Upper lobe of left lung (tissue), 6 donors: ENCODE results near the gene FAXC. TPM values are rescaled to one million over a fixed set of nuclear protein-coding genes. Genes with fewer than 3 reads are reported as not detected.
A peak's percentile ranks its signal among the peaks of the same experiment; 100 is the strongest.

Experiments
- ATAC-seq, 2 donors: fragments of 200-7000 bp; cut with Tn5 transposase; one replicate each; pipeline ENCODE4 v1.9.1; 2022; ENCODE audit warnings: mild to moderate bottlenecking in 2 of 2, moderate library complexity in 2 of 2; ENCODE audit not compliant: low FRiP score in 2 of 2
- DNase-seq, 2 donors: peaks; one replicate each; pipeline ENCODE4 v3.0.0-alpha.2; 2019 to 2020
- H3K27ac ChIP-seq, 4 donors: fragments of 200-600 bp; sonication (generic); one replicate each; pipeline ENCODE4 v1.5.1; 2016 to 2019
- H3K27me3 ChIP-seq, 4 donors: fragments of 200-600 bp; sonication (generic); one replicate each; pipeline ENCODE4 v1.5.1; 2017 to 2019
- H3K36me3 ChIP-seq, 4 donors: fragments of 200-600 bp; sonication (generic); one replicate each; pipeline ENCODE4 v1.5.1; 2016 to 2019
- H3K4me1 ChIP-seq, 4 donors: fragments of 200-600 bp; sonication (generic); one replicate each; pipeline ENCODE4 v1.5.1; 2018 to 2019
- H3K4me3 ChIP-seq, 4 donors: fragments of 200-600 bp; sonication (generic); one replicate each; pipeline ENCODE4 v1.5.1; 2017 to 2019; ENCODE audit warnings: mild to moderate bottlenecking in 2 of 4, moderate library complexity in 1 of 4
- H3K9me3 ChIP-seq, 4 donors: fragments of 200-600 bp; sonication (generic); one replicate each; pipeline ENCODE4 v1.5.1; 2018 to 2019
- EP300 ChIP-seq, 4 donors: sonication (generic); formaldehyde crosslinking; IDR thresholded peaks; one replicate each; pipeline ENCODE4 v1.5.1; 2017; ENCODE audit warnings: antibody characterized with exemption in 4 of 4, control low read depth in 2 of 4
- POLR2A ChIP-seq, 4 donors: fragments of 450-650 bp; IDR thresholded peaks; one replicate each; pipeline ENCODE4 v1.5.1; 2016 to 2017; ENCODE audit warnings: antibody characterized with exemption in 4 of 4, mild to moderate bottlenecking in 2 of 4
- POLR2AphosphoS5 ChIP-seq, 2 donors: sonication (generic); formaldehyde crosslinking; IDR thresholded peaks; one replicate each; pipeline ENCODE4 v1.5.1; 2017; ENCODE audit warnings: antibody characterized with exemption in 2 of 2
- WGBS, 2 donors: methylation state at CpG; one replicate each; pipeline ENCODE4 v1.1.5; 2017 to 2018; 5-methylcytosine and 5-hydroxymethylcytosine counted together
- total RNA-seq, 6 donors: library from RNA; depleted of rRNA in 4 of 6; stranded (reverse); fragments of >200 nt in 4 of 6; gene quantifications; one replicate each; pipeline versions ENCODE4 v1.1.0 to v1.2.1, GENCODE V29; 2016 to 2021
- TF ChIP-seq, protein P1 (sequence below), 6 experiments: fragments of 450-650 bp in 4 of 6; fragments of 200-600 bp in 2 of 6; sonication (generic) in 2 of 6; IDR thresholded peaks; one replicate each; pipeline ENCODE4 v1.5.1; 2016 to 2019; ENCODE audit warnings: antibody characterized with exemption in 6 of 6
- donor health status: DM: no; HTN: no; CAD: no; lungs with moderate emphysema.
- donor health status: DM: no; HTN: yes; CAD: no; lungs with severe emphysema.

FAXC gene
- total RNA-seq, 6 donors from 2014 or later, result 2.2 to 12.1 (median 8.1) TPM

DNA sequence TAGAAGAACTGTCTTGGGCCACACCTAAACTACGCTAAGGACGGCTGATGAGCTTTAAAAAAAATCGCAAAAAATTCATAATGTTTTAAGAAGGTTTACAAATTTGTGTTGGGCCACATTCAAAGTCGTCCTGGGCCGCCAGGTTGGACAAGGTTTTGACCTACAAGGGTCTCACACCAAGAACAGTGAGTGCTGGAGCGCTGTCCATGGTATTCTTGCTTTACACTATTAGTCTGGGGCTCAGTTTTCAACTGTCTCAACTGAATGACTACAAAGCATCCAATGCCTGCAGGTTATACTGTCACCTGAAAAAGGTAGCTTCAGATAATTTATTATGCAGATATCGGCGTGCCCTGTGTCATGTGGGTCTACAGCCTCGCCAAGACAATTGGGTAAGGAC, 3.7 kb upstream of the FAXC start:
- Histone ChIP-seq H3K4me1 (peaks cover 5 to 19% (median 9%) of the 10 kb centered on the region in 4 donors), H3K27ac (no peak overlapping the region), H3K4me3 (no peak overlapping the region), H3K9me3 (no peaks in the 10 kb centered on the region), H3K27me3 (peaks cover 0 to 15% (median 3%) of the 10 kb centered on the region in 4 donors), H3K36me3 (no peaks in the 10 kb centered on the region)
- no peak for TF ChIP-seq POLR2A (IDR thresholded peaks at IDR 0.05)
- TF ChIP-seq EP300 (IDR thresholded peaks at IDR 0.05), result no peak
- no peak for TF ChIP-seq POLR2AphosphoS5 (IDR thresholded peaks at IDR 0.05)
- TF ChIP-seq, protein P1, sequence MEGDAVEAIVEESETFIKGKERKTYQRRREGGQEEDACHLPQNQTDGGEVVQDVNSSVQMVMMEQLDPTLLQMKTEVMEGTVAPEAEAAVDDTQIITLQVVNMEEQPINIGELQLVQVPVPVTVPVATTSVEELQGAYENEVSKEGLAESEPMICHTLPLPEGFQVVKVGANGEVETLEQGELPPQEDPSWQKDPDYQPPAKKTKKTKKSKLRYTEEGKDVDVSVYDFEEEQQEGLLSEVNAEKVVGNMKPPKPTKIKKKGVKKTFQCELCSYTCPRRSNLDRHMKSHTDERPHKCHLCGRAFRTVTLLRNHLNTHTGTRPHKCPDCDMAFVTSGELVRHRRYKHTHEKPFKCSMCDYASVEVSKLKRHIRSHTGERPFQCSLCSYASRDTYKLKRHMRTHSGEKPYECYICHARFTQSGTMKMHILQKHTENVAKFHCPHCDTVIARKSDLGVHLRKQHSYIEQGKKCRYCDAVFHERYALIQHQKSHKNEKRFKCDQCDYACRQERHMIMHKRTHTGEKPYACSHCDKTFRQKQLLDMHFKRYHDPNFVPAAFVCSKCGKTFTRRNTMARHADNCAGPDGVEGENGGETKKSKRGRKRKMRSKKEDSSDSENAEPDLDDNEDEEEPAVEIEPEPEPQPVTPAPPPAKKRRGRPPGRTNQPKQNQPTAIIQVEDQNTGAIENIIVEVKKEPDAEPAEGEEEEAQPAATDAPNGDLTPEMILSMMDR (IDR thresholded peaks at IDR 0.05), result no peak
- DNase-seq (no peak), ATAC-seq (no peak)
- 65 to 76% methylated on average over 9 of the region's 9 CpGs for WGBS, 2 donors

DNA sequence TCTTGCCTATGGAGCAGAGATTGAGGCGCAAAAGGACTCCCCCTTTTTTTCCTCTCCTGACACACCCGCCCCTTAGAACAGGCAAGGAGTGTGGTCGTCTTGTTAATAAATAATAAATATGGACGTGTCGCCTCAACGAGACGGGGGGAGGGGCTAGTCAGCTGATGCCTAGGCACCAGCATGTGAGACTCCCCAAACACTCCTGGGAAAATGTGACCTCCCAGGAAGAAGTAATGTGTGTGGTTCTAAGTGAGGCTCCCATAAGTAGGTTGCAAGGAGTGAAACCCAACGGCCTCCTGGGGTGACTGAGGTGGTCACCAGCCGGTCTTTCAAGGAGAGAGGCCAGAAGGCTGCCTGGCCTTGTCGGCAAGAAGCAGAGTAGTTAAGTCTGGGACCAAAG, 1.1 kb upstream of the FAXC start:
- peak in 1 of 2 donors; percentile 31 for ATAC-seq
- Histone ChIP-seq H3K4me1 (peaks cover 5 to 19% (median 9%) of the 10 kb centered on the region in 4 donors), H3K36me3 (no peaks in the 10 kb centered on the region), H3K4me3 (peak overlapping the region in 3 of 4 donors; percentile 57 to 71 (median 66)), H3K27ac (no peak overlapping the region), H3K9me3 (no peaks in the 10 kb centered on the region), H3K27me3 (peaks cover 0 to 15% (median 3%) of the 10 kb centered on the region in 4 donors)
- TF ChIP-seq EP300 (IDR thresholded peaks at IDR 0.05) (no peak), POLR2A (IDR thresholded peaks at IDR 0.05) (no peak), POLR2AphosphoS5 (IDR thresholded peaks at IDR 0.05) (no peak)
- TF ChIP-seq, protein P1 (IDR thresholded peaks at IDR 0.05), result no peak
- WGBS, 2 donors, result 21 to 32% methylated on average over 10 of the region's 10 CpGs
- DNase-seq, result peak in 1 of 2 donors; percentile 60

DNA sequence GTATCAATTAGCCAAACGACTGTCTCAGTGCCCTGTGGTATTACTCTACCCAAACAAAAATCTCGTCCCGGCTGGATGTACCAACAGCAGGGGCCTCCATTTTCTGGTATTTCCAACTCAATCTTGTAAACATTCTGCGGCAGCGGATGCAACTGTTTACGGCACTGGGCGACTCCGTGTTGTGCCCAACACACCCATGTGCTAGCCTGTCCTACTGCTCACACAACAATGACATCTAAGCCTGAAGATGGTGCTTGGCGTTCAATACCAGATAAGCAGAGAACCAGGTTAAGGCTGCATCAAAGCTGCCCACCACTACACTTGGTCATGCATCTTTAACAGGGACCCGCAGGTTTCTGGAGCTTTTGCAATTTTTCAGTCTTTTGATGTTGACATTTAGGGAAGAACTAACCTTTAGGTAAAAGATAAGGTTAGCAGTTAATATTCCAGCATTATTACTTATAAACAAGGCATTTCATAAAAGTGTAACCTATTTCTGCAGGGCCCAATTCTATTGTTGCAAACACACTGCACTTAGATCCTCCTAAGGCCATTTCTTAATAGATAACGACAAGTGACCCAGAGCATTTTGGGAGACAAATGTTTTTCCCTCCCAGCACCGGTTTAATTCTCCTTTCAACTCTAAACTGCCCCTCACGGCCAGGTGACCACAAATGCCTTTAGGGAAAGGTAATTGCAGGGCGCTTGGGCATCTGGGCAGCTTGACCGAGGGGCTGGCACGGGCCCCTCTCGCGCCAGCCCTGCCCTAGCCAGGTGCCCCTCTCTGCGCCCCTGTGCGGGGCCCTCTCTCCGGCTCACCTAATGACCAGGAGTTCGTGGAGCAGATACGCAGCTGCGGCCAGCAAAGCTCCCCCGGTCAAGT, 945 bp downstream of the FAXC start:
- peaks cover 5 to 19% (median 9%) of the 10 kb centered on the region in 4 donors for H3K4me1 ChIP-seq
- TF ChIP-seq, protein P1 (IDR thresholded peaks at IDR 0.05), result no peak
- no peak for TF ChIP-seq POLR2AphosphoS5 (IDR thresholded peaks at IDR 0.05)
- no peak for TF ChIP-seq POLR2A (IDR thresholded peaks at IDR 0.05)
- no peak for TF ChIP-seq EP300 (IDR thresholded peaks at IDR 0.05)
- ATAC-seq, result no peak
- 44 to 67% methylated on average over 14 to 25 of the region's 25 CpGs for WGBS, 2 donors
- H3K27ac ChIP-seq, result peak overlapping the region in 2 of 4 donors; percentile 33 to 82
- no peaks in the 10 kb centered on the region for H3K9me3 ChIP-seq
- peak overlapping the region in 3 of 4 donors; percentile 57 to 71 (median 66) for H3K4me3 ChIP-seq
- H3K36me3 ChIP-seq, result no peaks in the 10 kb centered on the region
- peak in 1 of 2 donors; percentile 51 for DNase-seq
- H3K27me3 ChIP-seq, result peaks cover 0 to 15% (median 3%) of the 10 kb centered on the region in 4 donors

DNA sequence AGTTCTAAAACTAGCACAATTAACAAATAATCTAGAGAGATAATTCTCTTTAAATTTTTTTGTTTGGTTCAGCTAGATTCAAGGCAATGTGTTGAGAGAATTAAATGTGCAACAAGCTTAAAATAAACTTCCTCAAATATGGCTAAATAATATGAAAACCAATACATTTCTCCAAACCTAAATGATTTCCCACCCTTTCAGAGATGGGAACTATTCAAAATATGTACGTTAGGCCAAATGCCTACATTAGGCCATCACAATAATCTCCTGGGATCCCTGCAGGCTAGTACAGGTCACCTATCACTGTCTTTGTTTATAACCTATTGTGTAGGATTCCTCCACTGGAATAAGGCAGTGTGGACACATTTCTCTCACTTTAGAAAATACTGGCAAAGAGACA, 1.7 kb downstream of the FAXC start:
- H3K27me3 ChIP-seq, result peaks cover 0 to 15% (median 3%) of the 10 kb centered on the region in 4 donors
- no peak for DNase-seq

More for the DNA sequence above, 1.7 kb downstream of the FAXC start:
- 78 to 83% methylated on average over 1 of the region's 1 CpG for WGBS, 2 donors
- H3K4me3 ChIP-seq, result no peak overlapping the region
- TF ChIP-seq, protein P1 (IDR thresholded peaks at IDR 0.05), result no peak
- TF ChIP-seq POLR2A (IDR thresholded peaks at IDR 0.05) (no peak), EP300 (IDR thresholded peaks at IDR 0.05) (no peak), POLR2AphosphoS5 (IDR thresholded peaks at IDR 0.05) (no peak)
- H3K9me3 ChIP-seq, result no peaks in the 10 kb centered on the region
- H3K36me3 ChIP-seq, result no peaks in the 10 kb centered on the region
- H3K4me1 ChIP-seq, result peaks cover 5 to 19% (median 9%) of the 10 kb centered on the region in 4 donors
- ATAC-seq, result no peak
- H3K27ac ChIP-seq, result no peak overlapping the region
